Activated naive CD4-positive, alpha-beta T cell treated with anti-CD3 and anti-CD28 coated beads, Interleukin-2, amount 50 U/mL, for 24 hours (primary cell): ENCODE results near the gene SMU1.
"Not testable (repeated sequence)": the region's sequence is repeated elsewhere in the genome, so short reads cannot be mapped to it uniquely, and the experiment has no call there.

ENCODE experiments used
- H3K27ac Mint-ChIP-seq: one replicate; pipeline ENCODE4 v1.8.0; 2021; ENCODE audit warnings: mild to moderate bottlenecking, mixed read lengths
- H3K27me3 Mint-ChIP-seq: one replicate; pipeline ENCODE4 v1.8.0; 2021; ENCODE audit warnings: mixed read lengths
- H3K36me3 Mint-ChIP-seq: one replicate; pipeline ENCODE4 v1.8.0; 2021; ENCODE audit warnings: mixed read lengths
- H3K4me1 Mint-ChIP-seq: one replicate; pipeline ENCODE4 v1.8.0; 2021; ENCODE audit warnings: mixed read lengths
- H3K4me3 Mint-ChIP-seq: one replicate; pipeline ENCODE4 v1.8.0; 2021; ENCODE audit warnings: mild to moderate bottlenecking, mixed read lengths
- H3K9me3 Mint-ChIP-seq: one replicate; pipeline ENCODE4 v1.8.0; 2021; ENCODE audit warnings: mixed read lengths

The SMU1 gene

GRCh38 chr9:33014665-33015014 lies 61.8 kb downstream of the SMU1 start:
- no peak overlapping the region for H3K4me3 Mint-ChIP-seq
- H3K36me3 Mint-ChIP-seq, result no peaks in the 10 kb centered on the region
- no peaks in the 10 kb centered on the region for H3K9me3 Mint-ChIP-seq
- H3K4me1 Mint-ChIP-seq, result no peaks in the 10 kb centered on the region
- H3K27me3 Mint-ChIP-seq, result no peaks in the 10 kb centered on the region
- H3K27ac Mint-ChIP-seq, result no peak overlapping the region

GRCh38 chr9:33013962-33014664 lies 62.4 kb downstream of the SMU1 start:
- H3K4me1 Mint-ChIP-seq, result no peaks in the 10 kb centered on the region
- H3K36me3 Mint-ChIP-seq, result no peaks in the 10 kb centered on the region

GRCh38 chr9:33012328-33013069 lies 64.0 kb downstream of the SMU1 start:
- Mint-ChIP-seq H3K9me3 (no peaks in the 10 kb centered on the region), H3K27me3 (no peaks in the 10 kb centered on the region), H3K36me3 (no peaks in the 10 kb centered on the region), H3K4me1 (no peaks in the 10 kb centered on the region), H3K4me3 (no peak overlapping the region), H3K27ac (no peak overlapping the region)

More at GRCh38 chr9:33013962-33014664, 62.4 kb downstream of the SMU1 start:
- Mint-ChIP-seq H3K27ac (no peak overlapping the region), H3K9me3 (no peaks in the 10 kb centered on the region), H3K4me3 (no peak overlapping the region), H3K27me3 (no peaks in the 10 kb centered on the region)

GRCh38 chr9:33011831-33012230 lies 64.6 kb downstream of the SMU1 start:
- H3K4me3 Mint-ChIP-seq, result no peak overlapping the region

GRCh38 chr9:33007755-33008154 lies 68.7 kb downstream of the SMU1 start:
- H3K4me1 Mint-ChIP-seq, result no peaks in the 10 kb centered on the region
- no peak overlapping the region for H3K27ac Mint-ChIP-seq
- no peaks in the 10 kb centered on the region for H3K36me3 Mint-ChIP-seq
- no peaks in the 10 kb centered on the region for H3K27me3 Mint-ChIP-seq
- H3K9me3 Mint-ChIP-seq, result no peaks in the 10 kb centered on the region
- H3K4me3 Mint-ChIP-seq, result no peak overlapping the region

More at GRCh38 chr9:33011831-33012230, 64.6 kb downstream of the SMU1 start:
- H3K9me3 Mint-ChIP-seq, result no peaks in the 10 kb centered on the region
- H3K27ac Mint-ChIP-seq, result no peak overlapping the region
- no peaks in the 10 kb centered on the region for H3K36me3 Mint-ChIP-seq
- H3K4me1 Mint-ChIP-seq, result no peaks in the 10 kb centered on the region
- H3K27me3 Mint-ChIP-seq, result no peaks in the 10 kb centered on the region

GRCh38 chr9:33005335-33005734 lies 71.1 kb downstream of the SMU1 start:
- H3K27me3 Mint-ChIP-seq, H3K9me3 Mint-ChIP-seq, H3K36me3 Mint-ChIP-seq, H3K27ac Mint-ChIP-seq, H3K4me3 Mint-ChIP-seq, H3K4me1 Mint-ChIP-seq: not testable (repeated sequence)

GRCh38 chr9:33000682-33001055 lies 75.8 kb downstream of the SMU1 start:
- Mint-ChIP-seq H3K4me3 (peak overlapping the region; percentile 95), H3K27ac (peak overlapping the region; percentile 98), H3K36me3 (peaks cover 22% of the 10 kb centered on the region), H3K4me1 (peaks cover 40% of the 10 kb centered on the region)
- H3K9me3 Mint-ChIP-seq, H3K27me3 Mint-ChIP-seq: not testable (repeated sequence)

GRCh38 chr9:32992595-32993238 lies 83.8 kb downstream of the SMU1 start:
- Mint-ChIP-seq H3K27ac (no peak overlapping the region), H3K27me3 (no peaks in the 10 kb centered on the region), H3K4me1 (peaks cover 53% of the 10 kb centered on the region), H3K4me3 (no peak overlapping the region), H3K9me3 (no peaks in the 10 kb centered on the region), H3K36me3 (peaks cover 15% of the 10 kb centered on the region)

GRCh38 chr9:32991897-32992594 lies 84.4 kb downstream of the SMU1 start:
- Mint-ChIP-seq H3K9me3 (no peaks in the 10 kb centered on the region), H3K4me3 (no peak overlapping the region), H3K27ac (no peak overlapping the region), H3K4me1 (peaks cover 47% of the 10 kb centered on the region), H3K27me3 (no peaks in the 10 kb centered on the region), H3K36me3 (peaks cover 16% of the 10 kb centered on the region)
